Cardiac septum (tissue), 1 donor: ENCODE measurements around the gene RND3. TPM values are rescaled to one million over a fixed set of nuclear protein-coding genes. Genes with fewer than 3 reads are reported as not detected.

Source experiments
- DNase-seq: peaks from one replicate; pipeline ENCODE4 v3.0.0-alpha.2; 2020; ENCODE audit warnings: low spot score
- intact Hi-C: fragments of 100-400 bp; cut with DNase I; formaldehyde crosslinking; loops from one replicate; pipeline ENCODE4 v1.14.0; 2022
- total RNA-seq: library from RNA; stranded (reverse); fragmentation: NEBNext Ultra II Directional; extraction: Animal tissue kit (Norgen Biotek cat#: 25700); gene quantifications from one replicate; pipeline ENCODE4 v1.2.1, GENCODE V29; 2021
- donor health status: DM: no; HTN: no; CAD: no.

RND3 gene
- total RNA-seq, 1 donor from 2014 or later, result 46.9 TPM

GRCh38 chr2:150495993-150496627, 8.6 kb upstream of the RND3 start:
- no peak for DNase-seq
- intact Hi-C loops, result loop anchor here (10.0 kb wide), 1 partner anchor 119 kb away; no protein-coding TSS in a partner anchor

GRCh38 chr2:150495001-150495400, 7.5 kb upstream of the RND3 start:
- intact Hi-C loops, result loop anchor here (10.0 kb wide), 1 partner anchor 120 kb away; no protein-coding TSS in a partner anchor
- no peak for DNase-seq

GRCh38 chr2:150494234-150494945, 6.9 kb upstream of the RND3 start:
- intact Hi-C loops, result loop anchor here (10.0 kb wide), 1 partner anchor 120 kb away; no protein-coding TSS in a partner anchor
- DNase-seq, result no peak

GRCh38 chr2:150491943-150492342, 4.5 kb upstream of the RND3 start:
- no peak for DNase-seq
- intact Hi-C loops, result loop anchor here (10.0 kb wide), 1 partner anchor 123 kb away; no protein-coding TSS in a partner anchor

- no peak for DNase-seq
- intact Hi-C loops, result loop anchor here (10.0 kb wide), 1 partner anchor 123 kb away; no protein-coding TSS in a partner anchor
Observed at GRCh38 chr2:150491430-150491829, 4.0 kb upstream of the RND3 start.

- intact Hi-C loops, result loop anchor here (10.0 kb wide), 1 partner anchor 124 kb away; no protein-coding TSS in a partner anchor
- no peak for DNase-seq
Observed at GRCh38 chr2:150490466-150490865, 3.0 kb upstream of the RND3 start.

- no peak for DNase-seq
- intact Hi-C loops, result loop anchor here (2.0 to 5.0 kb wide), 3 partner anchors 495 to 900 kb away; partner anchors contain the start of gene MMADHC
Observed at GRCh38 chr2:150486539-150487484, 655 bp downstream of the RND3 start.

- DNase-seq, result peak; percentile 81
- intact Hi-C loops, result loop anchor here (1.0 to 5.0 kb wide), 4 partner anchors 61 to 899 kb away; partner anchors contain the start of gene MMADHC
Observed at GRCh38 chr2:150485871-150486538, 1.5 kb downstream of the RND3 start.

- intact Hi-C loops, result loop anchor here (1.0 to 5.0 kb wide), 3 partner anchors 60 to 688 kb away; no protein-coding TSS in a partner anchor
- DNase-seq, result peak; percentile 89
Observed at GRCh38 chr2:150485114-150485870, 2.2 kb downstream of the RND3 start.

GRCh38 chr2:150484461-150485021, 2.9 kb downstream of the RND3 start:
- no peak for DNase-seq
- intact Hi-C loops, result loop anchor here (1.0 to 5.0 kb wide), 3 partner anchors 59 to 687 kb away; no protein-coding TSS in a partner anchor

GRCh38 chr2:150484006-150484405, 3.5 kb downstream of the RND3 start:
- intact Hi-C loops, result no loop called here
- no peak for DNase-seq

- intact Hi-C loops, result no loop called here
Observed at GRCh38 chr2:150483532-150483931, 3.9 kb downstream of the RND3 start.

GRCh38 chr2:150482667-150483400, 4.6 kb downstream of the RND3 start:
- DNase-seq, result no peak
- intact Hi-C loops, result no loop called here

More at GRCh38 chr2:150483532-150483931, 3.9 kb downstream of the RND3 start:
- DNase-seq, result no peak

GRCh38 chr2:150482111-150482510, 5.4 kb downstream of the RND3 start:
- intact Hi-C loops, result no loop called here
- DNase-seq, result no peak

- DNase-seq, result no peak
- intact Hi-C loops, result no loop called here
Observed at GRCh38 chr2:150480971-150481830, 6.3 kb downstream of the RND3 start.

GRCh38 chr2:150480241-150480640, 7.2 kb downstream of the RND3 start:
- intact Hi-C loops, result no loop called here
- no peak for DNase-seq
